Measurements from ENCODE around the gene KIF5B. TPM values are rescaled to one million over a fixed set of nuclear protein-coding genes. Genes with fewer than 3 reads are reported as not detected.
"Not testable (repeated sequence)": the region's sequence is repeated elsewhere in the genome, so short reads cannot be mapped to it uniquely, and the experiment has no call there.

Gene KIF5B
- total RNA-seq, 2 donors from 2014 or later: 148 to 164 TPM

GRCh38 chr10:32050177-32050576, 6.0 kb downstream of the KIF5B start:
- ATAC-seq (ENCODE audit: insufficient number of reproducible peaks, low FRiP score, low read depth) (no peak), DNase-seq (ENCODE audit: low spot score) (no peak)
- Histone ChIP-seq H3K4me3 (peak overlapping the region; percentile 99), H3K27ac (peak overlapping the region; percentile 10 to 99), H3K36me3 (peaks cover 6% of the 10 kb centered on the region), H3K27me3 (replicated peaks; ENCODE audit: insufficient read depth) (no peaks in the 10 kb centered on the region), H3K4me1 (ENCODE audit: control insufficient read depth in 1 of 2, low read depth in 2 of 2) (peaks cover 50 to 70% of the 10 kb centered on the region in 2 donors), H3K9me3 (no peaks in the 10 kb centered on the region)
- TF ChIP-seq, protein P1, sequence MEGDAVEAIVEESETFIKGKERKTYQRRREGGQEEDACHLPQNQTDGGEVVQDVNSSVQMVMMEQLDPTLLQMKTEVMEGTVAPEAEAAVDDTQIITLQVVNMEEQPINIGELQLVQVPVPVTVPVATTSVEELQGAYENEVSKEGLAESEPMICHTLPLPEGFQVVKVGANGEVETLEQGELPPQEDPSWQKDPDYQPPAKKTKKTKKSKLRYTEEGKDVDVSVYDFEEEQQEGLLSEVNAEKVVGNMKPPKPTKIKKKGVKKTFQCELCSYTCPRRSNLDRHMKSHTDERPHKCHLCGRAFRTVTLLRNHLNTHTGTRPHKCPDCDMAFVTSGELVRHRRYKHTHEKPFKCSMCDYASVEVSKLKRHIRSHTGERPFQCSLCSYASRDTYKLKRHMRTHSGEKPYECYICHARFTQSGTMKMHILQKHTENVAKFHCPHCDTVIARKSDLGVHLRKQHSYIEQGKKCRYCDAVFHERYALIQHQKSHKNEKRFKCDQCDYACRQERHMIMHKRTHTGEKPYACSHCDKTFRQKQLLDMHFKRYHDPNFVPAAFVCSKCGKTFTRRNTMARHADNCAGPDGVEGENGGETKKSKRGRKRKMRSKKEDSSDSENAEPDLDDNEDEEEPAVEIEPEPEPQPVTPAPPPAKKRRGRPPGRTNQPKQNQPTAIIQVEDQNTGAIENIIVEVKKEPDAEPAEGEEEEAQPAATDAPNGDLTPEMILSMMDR (IDR thresholded peaks at IDR 0.05): no peak

GRCh38 chr10:32049113-32049512, 7.1 kb downstream of the KIF5B start:
- H3K4me3 ChIP-seq: no peak overlapping the region
- H3K27me3 ChIP-seq (replicated peaks; ENCODE audit: insufficient read depth): no peaks in the 10 kb centered on the region
- DNase-seq (ENCODE audit: low spot score) (no peak), ATAC-seq (ENCODE audit: insufficient number of reproducible peaks, low FRiP score, low read depth) (no peak)
- no peak overlapping the region for H3K27ac ChIP-seq
- no peaks in the 10 kb centered on the region for H3K9me3 ChIP-seq
- peaks cover 50 to 73% of the 10 kb centered on the region in 2 donors for H3K4me1 ChIP-seq (ENCODE audit: control insufficient read depth in 1 of 2, low read depth in 2 of 2)
- peaks cover 13% of the 10 kb centered on the region for H3K36me3 ChIP-seq
- TF ChIP-seq, protein P1 (IDR thresholded peaks at IDR 0.05): no peak

DNA sequence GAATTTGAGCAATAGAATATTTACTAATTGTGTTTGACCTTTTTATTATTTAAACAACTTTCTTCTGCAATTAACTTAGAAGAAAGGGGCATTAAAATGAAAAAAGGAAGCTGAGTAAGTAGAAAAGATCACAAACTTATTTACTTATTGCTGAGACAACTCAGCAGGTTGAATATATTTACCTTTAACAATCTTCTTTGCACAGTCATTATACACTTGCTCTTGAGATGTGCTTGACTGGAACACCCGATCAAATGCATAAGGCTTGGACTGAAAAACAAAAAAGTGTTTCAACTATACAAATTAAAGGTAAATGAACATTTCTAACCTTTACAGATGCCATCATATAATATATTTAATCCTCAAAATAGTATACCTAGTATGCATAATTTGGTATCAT, 7.9 kb downstream of the KIF5B start:
- peaks cover 51 to 81% of the 10 kb centered on the region in 2 donors for H3K4me1 ChIP-seq (ENCODE audit: control insufficient read depth in 1 of 2, low read depth in 2 of 2)
- peaks cover 13% of the 10 kb centered on the region for H3K36me3 ChIP-seq
- H3K27ac ChIP-seq: no peak overlapping the region

GRCh38 chr10:32047881-32048280, 8.3 kb downstream of the KIF5B start:
- Histone ChIP-seq H3K4me3 (no peak overlapping the region), H3K27me3 (replicated peaks; ENCODE audit: insufficient read depth) (no peaks in the 10 kb centered on the region), H3K36me3 (peaks cover 13% of the 10 kb centered on the region), H3K4me1 (ENCODE audit: control insufficient read depth in 1 of 2, low read depth in 2 of 2) (peaks cover 54 to 85% of the 10 kb centered on the region in 2 donors), H3K9me3 (no peaks in the 10 kb centered on the region), H3K27ac (no peak overlapping the region)
- DNase-seq (ENCODE audit: low spot score) (no peak), ATAC-seq (ENCODE audit: insufficient number of reproducible peaks, low FRiP score, low read depth) (no peak)
- TF ChIP-seq, protein P1 (IDR thresholded peaks at IDR 0.05): no peak

More for the DNA sequence above, 7.9 kb downstream of the KIF5B start:
- TF ChIP-seq, protein P1 (IDR thresholded peaks at IDR 0.05): no peak
- no peaks in the 10 kb centered on the region for H3K27me3 ChIP-seq (replicated peaks; ENCODE audit: insufficient read depth)
- DNase-seq (ENCODE audit: low spot score): no peak
- no peaks in the 10 kb centered on the region for H3K9me3 ChIP-seq
- no peak overlapping the region for H3K4me3 ChIP-seq
- no peak for ATAC-seq (ENCODE audit: insufficient number of reproducible peaks, low FRiP score, low read depth)

- Histone ChIP-seq H3K27me3 (replicated peaks; ENCODE audit: insufficient read depth) (no peaks in the 10 kb centered on the region), H3K36me3 (peaks cover 13% of the 10 kb centered on the region), H3K4me1 (ENCODE audit: control insufficient read depth in 1 of 2, low read depth in 2 of 2) (peaks cover 53 to 86% of the 10 kb centered on the region in 2 donors), H3K4me3 (no peak overlapping the region), H3K27ac (no peak overlapping the region), H3K9me3 (no peaks in the 10 kb centered on the region)
- TF ChIP-seq, protein P1 (IDR thresholded peaks at IDR 0.05): no peak
- ATAC-seq (ENCODE audit: insufficient number of reproducible peaks, low FRiP score, low read depth) (no peak), DNase-seq (ENCODE audit: low spot score) (no peak)
Measured at GRCh38 chr10:32046151-32046550, 10.1 kb downstream of the KIF5B start.

DNA sequence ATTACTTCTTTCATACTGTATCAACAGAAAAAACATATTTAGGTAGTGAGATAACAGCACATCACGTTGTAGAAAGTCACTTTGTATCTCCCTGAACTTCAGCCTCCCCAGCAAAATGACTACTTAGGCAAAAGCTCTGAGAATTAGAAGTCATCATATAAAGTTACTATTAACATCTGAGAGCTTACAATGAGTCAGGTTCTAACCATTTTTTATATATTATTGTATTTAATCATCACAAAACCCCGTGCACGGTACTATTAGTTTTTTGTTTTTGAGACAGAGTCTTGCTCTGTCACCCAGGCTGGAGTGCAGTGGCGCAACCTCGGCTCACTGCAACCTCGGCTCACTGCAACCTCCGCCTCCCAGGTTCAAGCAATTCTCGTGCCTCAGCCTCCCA, 13.5 kb downstream of the KIF5B start:
- Histone ChIP-seq H3K4me1 (ENCODE audit: control insufficient read depth in 1 of 2, low read depth in 2 of 2) (peaks cover 43 to 79% of the 10 kb centered on the region in 2 donors), H3K36me3 (peaks cover 14% of the 10 kb centered on the region), H3K4me3 (peak overlapping the region; percentile 12), H3K27ac (peak overlapping the region; percentile 58 to 61)
- not testable (repeated sequence) for H3K27me3 ChIP-seq (replicated peaks; ENCODE audit: insufficient read depth); ATAC-seq (ENCODE audit: insufficient number of reproducible peaks, low FRiP score, low read depth); DNase-seq (ENCODE audit: low spot score); H3K9me3 ChIP-seq

All from thoracic aorta (tissue), 2 donors.